Myocyte (in vitro differentiated cells): ENCODE data around the gene IKBKE. TPM values are rescaled to one million over a fixed set of nuclear protein-coding genes. Genes with fewer than 3 reads are reported as not detected.
"Not testable (repeated sequence)": the region's sequence is repeated elsewhere in the genome, so short reads cannot be mapped to it uniquely, and the experiment has no call there.

Source experiments
- DNase-seq: peaks from one replicate; pipeline ENCODE4 v3.0.0-alpha.2; 2012; ENCODE audit warnings: low read depth
- total RNA-seq: library from RNA; depleted of rRNA; stranded (reverse); fragments of >200 nt; gene quantifications from 2 replicates; pipeline ENCODE4 v1.2.3, GENCODE V29; 2014

IKBKE gene
- total RNA-seq, 1 donor from 2014 or later, result 3.9 TPM

DNA sequence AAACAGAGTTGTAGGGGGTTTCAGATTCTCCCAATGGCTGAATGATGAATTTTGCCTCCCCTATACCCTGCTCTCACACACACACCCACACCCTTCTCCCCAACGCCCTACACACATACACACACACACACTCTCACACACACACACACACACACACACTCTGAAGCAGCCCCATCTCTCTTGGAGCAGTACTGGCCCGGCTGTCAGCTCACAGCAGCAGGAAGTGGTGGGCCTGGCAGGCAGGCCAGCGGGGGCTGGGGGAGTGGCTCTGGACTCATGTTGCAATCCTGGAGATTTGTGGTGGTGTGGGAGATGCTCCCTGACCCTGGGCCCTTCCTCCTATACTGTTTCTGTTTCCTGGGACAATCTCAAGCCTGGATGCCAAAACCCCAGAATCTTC is 2.2 kb downstream of the IKBKE start:
- DNase-seq, result peak; percentile 70

DNA sequence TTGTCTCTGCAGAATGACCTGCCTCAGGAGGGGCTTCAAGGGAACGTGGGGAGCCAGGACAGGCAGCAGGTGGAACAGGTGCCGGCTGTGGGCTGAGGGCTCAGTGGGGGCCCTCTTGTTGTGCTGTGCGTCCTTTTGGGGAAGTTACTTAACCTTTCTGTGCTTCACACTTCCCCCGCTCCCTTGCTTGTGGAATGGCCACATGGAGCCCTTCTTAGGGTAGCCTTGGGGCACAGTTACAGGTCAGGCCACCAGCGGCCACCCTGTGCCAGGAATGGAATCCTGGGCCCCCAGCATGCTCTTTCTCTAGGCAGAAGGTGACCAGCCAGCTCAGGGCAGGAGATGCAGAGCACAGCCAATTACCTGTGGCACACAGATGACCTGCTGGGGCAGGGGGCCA is 2.6 kb downstream of the IKBKE start:
- DNase-seq, result no peak

DNA sequence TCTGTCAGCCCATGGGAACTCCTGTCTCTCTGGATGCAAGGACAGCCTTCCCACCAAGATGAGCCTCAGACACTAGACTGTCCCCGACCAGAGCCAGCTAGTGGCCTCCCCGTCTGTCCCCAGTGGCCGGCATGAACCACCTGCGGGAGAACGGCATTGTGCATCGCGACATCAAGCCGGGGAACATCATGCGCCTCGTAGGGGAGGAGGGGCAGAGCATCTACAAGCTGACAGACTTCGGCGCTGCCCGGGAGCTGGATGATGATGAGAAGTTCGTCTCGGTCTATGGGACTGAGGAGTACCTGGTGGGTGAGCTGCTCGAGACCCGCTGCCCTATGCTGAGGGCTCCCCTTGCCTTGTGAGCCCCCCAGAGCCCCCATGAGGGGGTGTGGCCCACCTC is 5.8 kb downstream of the IKBKE start:
- no peak for DNase-seq

DNA sequence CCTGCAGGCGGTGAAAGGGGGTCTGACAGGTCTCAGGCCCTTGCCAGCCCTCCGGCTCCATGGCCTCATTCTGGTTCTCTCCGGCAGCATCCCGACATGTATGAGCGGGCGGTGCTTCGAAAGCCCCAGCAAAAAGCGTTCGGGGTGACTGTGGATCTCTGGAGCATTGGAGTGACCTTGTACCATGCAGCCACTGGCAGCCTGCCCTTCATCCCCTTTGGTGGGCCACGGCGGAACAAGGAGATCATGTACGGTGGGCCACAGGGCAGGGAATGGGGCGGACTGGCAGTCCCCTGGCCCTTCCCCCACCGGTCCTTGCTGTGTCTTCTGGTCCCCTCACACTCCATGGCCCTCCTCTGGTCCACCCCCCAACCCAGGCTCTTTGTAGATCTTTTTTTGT is 6.3 kb downstream of the IKBKE start:
- DNase-seq, result no peak

DNA sequence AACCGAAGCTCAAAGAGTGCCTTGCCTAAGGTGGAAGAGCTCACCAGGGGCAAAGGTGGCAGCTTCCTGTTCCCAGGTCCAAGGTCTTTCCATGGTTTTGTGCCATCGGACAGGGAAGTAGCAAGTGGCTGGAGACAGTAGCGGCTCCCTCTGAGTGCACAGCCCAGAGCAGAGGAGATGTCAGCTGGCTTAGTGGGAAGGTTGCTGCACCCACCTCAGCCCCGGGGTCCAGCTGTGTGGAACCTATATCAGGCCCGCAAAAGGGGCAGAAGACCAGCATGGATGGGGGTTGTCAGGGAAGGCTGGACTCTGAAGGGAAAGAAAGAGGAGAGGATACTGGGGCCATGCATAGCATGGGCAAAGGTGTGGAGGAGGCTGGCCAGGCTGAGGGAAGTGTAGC is 6.8 kb downstream of the IKBKE start:
- DNase-seq, result no peak

DNA sequence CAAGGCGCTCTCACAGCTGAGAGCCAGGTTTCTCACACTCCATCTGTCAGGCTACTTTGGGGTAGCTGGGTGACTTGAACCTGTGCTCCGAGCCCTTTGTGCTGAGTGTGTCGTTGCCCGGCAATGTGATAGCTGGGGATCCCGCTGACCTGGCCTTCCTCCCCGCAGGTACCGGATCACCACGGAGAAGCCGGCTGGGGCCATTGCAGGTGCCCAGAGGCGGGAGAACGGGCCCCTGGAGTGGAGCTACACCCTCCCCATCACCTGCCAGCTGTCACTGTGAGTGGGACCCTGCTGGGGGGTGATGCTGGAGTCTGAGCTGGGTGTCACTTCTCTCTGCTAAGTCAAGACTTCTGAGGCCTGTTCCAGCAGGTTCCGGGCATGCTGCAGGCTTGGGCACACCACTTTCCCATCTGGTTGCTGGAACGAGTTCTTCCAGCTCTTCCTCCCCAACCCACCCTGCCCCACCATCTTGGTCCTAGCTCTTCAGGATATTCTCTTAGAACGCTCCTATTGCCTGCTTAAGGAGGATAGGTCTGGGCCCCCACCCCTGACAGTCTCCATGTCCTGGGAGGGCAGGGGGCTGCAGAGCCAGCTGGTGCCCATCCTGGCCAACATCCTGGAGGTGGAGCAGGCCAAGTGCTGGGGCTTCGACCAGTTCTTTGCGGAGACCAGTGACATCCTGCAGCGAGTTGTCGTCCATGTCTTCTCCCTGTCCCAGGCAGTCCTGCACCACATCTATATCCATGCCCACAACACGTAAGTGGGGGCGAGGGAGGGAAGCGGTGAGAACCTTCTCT is 7.5 kb downstream of the IKBKE start:
- no peak for DNase-seq

DNA sequence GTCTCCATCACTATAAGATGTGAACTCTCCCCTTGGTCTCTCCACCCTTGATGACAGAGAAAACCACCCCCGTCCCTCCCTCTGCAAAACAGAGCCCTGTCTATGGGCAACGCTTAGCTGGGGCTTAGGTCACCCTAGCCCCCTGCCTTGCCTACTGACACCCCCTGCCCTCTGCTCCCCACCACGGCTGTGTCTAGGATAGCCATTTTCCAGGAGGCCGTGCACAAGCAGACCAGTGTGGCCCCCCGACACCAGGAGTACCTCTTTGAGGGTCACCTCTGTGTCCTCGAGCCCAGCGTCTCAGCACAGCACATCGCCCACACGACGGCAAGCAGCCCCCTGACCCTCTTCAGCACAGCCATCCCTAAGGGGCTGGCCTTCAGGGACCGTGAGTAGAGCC is 8.5 kb downstream of the IKBKE start:
- DNase-seq, result no peak

DNA sequence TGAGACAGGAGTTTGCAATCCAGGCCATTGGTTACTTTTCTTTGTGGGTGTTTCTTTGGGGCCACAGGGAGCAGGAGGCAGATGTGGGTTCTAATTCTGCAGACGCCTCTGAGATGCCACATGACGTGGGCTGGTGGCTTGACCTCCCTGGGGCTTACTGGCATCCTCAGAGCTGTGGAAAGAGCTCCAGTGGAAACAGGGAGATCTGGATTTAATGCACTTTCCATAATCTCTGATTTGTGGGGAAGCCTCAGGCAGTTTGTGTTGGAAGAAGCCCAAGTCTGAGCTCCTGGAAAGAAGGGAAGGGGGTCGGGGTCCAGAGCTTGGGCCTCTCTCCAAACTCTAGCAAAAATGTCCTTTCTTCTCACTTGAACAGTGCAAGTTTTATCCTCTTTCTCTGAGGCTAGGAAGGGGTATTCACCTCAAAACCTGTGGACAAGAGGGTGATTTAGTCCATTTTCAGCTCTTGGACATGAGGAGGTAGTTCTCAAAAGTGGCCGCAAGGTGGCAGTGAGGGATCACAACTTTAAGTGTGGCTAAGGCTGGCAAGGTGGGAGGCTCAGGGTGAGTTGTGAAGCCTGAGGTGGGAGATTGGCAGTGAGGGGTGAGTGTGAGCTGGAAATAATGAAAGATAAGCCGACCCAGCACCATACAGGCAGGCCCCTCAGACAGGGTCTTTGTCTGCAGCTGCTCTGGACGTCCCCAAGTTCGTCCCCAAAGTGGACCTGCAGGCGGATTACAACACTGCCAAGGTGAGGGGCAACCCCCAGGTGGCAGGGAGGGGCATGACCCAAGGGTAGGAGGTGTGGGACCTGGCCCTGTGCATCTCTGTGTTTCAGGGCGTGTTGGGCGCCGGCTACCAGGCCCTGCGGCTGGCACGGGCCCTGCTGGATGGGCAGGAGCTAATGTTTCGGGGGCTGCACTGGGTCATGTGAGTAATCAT is 9.2 kb downstream of the IKBKE start:
- peak; percentile 79 for DNase-seq

DNA sequence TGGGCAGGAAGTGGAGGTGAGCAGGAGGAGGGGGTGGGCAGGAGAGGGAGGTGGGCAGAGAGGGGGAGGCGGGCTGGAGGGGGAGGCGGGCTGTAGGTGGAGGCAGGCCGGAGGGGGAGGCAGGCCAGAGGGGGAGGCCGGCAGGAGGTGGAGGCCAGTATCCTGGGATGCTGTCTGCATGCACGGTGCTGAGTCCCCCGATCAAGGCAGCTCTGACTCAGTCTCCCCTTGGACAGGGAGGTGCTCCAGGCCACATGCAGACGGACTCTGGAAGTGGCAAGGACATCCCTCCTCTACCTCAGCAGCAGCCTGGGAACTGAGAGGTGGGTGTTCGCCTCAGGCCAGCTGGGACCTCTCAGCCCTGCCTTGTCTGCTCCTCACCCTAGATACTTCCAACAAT is 9.9 kb downstream of the IKBKE start:
- no peak for DNase-seq

DNA sequence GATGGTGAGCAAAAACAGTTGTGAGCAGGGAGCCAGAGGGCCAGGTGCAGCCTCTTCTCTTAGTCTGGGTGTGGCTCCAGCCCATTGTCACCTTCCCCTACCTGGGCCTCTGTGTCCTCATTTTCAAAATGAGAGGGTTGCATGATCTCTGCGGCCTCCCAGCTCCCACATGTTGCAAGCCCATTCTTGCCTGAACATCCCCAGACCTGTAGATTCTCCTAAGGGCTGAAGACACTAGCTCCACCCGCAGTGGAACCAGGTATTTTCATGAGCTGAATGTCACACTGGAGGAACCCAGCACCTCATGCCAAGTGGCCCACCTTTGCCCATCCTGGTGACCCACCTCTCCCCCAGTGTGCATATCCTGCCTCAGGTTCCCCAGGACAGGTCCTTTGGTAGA is 12.3 kb downstream of the IKBKE start:
- no peak for DNase-seq

DNA sequence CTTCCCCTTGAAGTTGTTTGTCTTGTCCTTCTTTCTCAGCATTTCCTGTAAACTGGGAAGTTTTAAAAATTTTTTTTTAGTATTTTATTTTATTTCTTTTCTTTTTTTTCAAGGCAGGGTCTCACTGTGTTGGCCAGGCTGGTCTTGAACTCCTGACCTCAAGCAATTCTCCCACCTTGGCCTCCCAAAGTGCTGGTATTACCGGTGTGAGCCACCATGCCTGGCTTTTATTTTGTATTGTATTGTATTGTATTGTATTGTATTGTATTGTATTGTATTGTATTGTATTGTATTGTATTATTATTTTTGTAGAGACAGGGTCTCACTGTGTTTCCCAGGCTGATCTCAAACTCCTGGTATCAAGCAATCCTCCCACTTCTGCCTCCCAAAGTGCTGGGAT is 13.6 kb downstream of the IKBKE start:
- DNase-seq, result not testable (repeated sequence)

DNA sequence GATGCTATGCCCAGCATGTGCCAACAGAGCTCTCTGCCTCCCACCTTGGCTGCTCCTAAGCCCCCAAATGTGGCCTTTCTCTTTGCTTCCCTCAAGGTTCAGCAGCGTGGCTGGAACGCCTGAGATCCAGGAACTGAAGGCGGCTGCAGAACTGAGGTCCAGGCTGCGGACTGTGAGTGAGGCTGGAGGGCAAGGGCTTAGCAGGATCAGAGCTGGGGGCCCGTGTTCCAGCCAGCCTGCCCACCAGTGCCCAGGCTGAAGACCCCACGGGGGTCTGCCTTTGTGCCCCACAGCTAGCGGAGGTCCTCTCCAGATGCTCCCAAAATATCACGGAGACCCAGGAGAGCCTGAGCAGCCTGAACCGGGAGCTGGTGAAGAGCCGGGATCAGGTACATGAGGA is 14.6 kb downstream of the IKBKE start:
- no peak for DNase-seq

DNA sequence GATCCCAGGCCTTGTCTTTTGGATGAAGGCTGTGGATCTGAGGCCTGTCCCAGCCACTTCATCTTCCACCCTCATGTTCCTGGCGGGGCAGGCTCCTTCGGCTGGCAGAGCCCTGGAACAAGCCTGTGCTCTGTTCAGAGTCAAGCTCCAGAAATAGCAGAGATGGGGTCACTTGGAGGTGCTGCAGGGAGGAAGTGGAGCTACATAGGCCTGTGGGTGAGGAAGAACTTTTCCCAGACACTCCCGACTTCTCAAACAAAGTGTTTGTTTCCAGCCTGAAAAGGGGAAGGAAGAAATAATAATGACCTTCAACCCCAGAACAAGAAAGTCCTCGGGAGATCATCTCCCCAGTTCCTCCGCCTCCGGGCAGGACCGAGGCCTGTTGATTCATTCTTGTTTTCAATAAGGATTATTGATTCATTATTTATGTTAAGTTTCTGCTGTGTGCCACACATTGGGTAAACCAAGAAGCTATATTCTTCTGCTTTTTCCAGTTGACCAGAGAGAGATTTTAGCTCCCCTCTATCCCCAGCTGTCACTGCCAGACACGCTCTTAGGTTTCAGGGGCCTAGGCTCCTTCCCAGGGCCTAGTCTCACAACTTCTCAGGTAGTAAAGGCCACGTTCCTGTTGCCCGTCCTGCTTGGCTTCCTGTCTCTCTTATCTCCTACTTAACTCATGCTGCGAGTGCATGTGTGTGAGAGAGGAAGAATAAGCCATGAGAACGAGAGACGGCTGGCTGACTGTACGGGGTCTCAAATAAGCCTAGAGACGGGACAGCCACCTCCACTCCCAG is 16.9 kb downstream of the IKBKE start:
- no peak for DNase-seq

DNA sequence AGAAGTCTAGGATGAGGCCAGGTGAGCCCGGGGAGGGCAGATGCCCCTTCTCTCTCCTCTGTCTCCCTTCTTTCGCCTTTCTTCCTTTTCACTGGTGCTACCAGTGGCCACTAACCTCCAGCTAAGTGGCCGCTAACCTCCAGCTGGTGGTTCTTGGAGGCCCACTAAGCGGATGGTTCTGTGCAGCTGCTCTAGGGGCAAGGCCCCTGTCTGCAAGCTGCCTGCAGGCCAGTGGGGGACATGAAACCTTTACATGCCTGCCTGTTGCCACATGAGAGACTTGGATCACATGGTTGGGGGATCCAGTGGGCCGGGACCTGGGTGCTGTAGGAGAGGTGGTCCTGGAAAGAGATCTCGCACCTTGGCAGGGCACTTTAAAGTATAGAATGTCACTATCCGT is 17.7 kb downstream of the IKBKE start:
- DNase-seq, result no peak

DNA sequence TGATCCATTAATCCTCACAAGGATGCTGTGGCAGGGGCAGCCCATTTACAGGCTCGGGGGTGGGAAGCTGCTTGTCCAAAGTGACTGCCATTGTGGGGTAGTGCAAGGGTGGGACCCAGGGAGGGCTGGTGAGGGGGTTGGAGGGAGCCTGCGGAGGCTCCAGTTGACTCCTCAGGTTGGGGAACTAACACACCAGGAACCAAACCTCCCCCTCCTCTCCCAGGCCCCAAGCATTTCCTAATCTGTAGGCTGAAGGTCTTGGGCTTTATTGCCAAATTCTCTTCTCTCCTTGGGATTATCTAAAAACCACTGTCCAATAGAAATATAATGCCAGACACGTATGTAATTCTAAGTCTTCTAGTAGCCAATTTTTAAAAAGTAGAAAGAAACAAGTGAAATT is 18.2 kb downstream of the IKBKE start:
- DNase-seq, result no peak

DNA sequence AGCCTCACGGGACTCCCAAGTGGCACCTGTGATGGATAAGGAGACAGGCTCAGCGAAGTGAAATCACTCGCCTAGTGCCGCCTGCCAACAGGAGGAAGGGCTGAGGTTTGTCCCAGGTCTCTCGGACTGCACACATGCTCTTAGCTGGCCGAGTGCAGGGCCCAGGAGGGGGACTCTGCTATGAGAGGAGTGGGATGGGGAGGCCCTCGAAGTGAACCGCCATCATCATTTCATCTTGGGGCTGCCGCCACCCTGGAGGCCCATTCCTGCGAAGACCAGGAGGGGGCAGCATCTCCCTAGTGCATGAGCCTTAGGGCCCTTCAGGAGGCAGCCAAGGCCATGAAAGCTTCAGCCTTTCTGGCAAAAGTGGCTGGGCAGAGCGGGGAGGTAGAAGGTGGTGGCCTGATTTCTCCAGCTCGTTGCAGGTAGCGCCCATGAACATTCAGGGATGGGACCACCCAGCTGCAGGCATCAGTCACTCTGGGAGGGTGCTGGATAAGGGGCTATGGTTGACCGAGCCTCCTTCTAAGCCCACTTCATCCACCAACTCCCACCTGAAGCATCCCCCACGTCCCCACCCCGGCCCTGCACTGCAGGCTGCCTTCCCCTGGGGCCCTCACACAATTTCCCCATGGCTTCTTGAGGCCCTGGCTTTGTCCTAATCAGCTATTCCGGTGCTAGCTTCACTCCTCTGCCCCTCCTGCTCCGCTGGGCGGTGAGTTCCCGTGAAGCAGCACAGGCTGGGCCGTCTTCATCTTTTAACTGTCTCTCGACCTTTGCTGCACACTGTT is 19.9 kb downstream of the IKBKE start:
- peak; percentile 70 for DNase-seq

DNA sequence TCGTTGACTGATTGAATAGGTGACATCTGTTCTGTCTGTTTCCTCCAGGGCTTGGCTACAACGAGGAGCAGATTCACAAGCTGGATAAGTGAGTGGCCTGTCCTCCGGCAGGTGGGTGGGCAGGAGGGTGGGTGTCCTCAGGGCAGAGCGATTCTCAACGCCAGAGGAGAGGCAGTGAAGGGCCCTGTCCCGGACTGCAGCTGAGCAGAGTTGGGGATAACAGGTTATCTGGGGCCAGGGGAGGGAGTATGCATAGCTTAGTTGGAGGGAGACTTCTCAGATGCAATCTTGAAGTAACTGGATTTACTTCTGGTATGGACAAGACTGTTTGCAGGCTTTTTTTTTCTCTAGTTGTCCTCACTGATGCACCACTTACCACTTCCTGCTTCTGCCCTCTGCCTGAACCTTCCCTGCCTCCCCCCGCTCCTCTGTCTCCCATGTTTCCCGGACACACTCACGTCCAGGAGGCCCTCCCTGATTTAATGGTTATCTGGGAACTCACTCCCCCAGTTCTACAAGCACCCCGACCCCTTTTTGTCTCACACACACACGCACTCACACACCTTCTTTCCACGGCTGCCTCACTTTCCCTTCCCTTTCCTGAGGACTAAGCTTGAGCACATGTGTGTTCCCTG is 20.6 kb downstream of the IKBKE start:
- no peak for DNase-seq

DNA sequence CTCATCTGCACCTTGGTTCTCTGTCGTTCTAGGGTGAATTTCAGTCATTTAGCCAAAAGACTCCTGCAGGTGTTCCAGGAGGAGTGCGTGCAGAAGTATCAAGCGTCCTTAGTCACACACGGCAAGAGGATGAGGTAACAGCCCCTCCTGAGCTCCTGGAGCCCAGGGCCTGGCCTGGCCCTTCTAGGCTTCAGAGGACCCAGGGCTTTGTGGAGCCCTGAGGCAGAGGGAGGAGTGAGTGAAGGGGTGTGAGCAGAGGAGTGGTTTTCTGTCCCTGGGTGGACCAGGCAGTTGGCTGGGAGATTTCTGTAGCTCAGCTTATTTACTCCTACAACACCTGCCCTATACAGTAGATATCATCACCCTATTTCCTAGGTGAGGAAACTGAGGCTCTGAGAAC is 21.3 kb downstream of the IKBKE start:
- DNase-seq, result no peak

DNA sequence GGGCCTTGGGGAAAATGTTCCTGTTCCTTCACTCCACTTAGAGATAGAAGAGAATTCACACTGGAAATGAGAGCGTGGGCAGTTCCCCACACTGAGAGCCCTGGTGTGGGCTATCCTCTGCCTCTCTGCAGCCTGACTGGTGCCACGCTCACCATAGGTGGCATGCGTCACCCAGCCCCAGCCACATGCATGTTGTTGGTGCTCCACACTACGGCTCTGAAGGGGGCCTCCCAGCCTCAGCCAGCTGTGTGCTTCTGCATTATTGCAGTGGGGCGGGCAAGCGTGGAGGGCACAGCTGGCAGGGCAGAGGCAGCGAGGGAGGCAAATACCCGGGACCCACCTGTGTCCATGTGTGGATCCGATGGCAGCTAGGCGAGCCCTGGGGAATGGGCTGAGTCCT is 22.3 kb downstream of the IKBKE start:
- no peak for DNase-seq

DNA sequence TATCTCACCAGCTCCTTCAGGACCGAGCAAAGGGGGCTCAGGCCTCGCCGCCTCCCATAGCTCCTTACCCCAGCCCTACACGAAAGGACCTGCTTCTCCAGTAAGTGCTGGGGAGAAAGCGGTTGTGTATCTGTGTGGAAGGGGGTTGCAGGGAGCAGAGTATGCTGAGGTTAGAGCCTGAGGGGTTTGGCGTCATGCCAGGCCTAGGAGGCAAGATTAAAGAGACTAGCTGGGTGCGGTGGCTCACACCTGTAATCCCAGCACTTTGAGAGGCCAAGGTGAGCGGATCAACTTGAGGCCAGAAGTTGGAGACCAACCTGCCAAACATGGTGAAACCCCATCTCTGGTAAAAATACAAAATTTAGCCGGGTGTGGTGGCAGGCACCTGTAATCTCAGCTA is 23.0 kb downstream of the IKBKE start:
- DNase-seq, result no peak
